Measurements from ENCODE around the gene SERPINH1.

SERPINH1 gene

DNA sequence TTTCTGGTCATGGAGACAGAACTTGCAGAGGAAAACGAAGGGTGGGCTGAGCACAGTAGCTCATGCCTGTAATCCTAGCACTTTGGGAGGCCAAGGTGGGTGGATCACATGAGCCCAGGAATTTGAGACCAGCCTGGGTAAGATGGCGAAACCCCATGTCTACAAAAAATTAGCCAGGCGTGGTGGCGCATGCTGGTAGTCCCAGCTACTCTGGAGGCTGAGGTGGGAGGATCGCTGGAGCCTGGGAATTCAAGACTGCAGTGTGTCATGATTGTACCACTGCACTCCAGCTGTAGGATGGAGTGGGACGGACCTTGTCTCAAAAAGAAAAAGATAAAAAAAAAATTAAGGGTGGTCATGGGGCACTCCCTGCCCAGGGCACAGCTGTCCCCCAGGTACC, 5.9 kb downstream of the SERPINH1 start:
- DNase-seq (ENCODE audit: low read depth), result no peak
- no peak for TF ChIP-seq CTCF (IDR thresholded peaks at IDR 0.05; ENCODE audit: low read depth, low read length, missing control alignments)
- no peak overlapping the region for H3K4me3 ChIP-seq (ENCODE audit: low read depth, low read length)

GRCh38 chr11:75568616-75569219, 6.7 kb downstream of the SERPINH1 start:
- DNase-seq (ENCODE audit: low read depth), result no peak
- no peak for TF ChIP-seq CTCF (IDR thresholded peaks at IDR 0.05; ENCODE audit: low read depth, low read length, missing control alignments)
- H3K4me3 ChIP-seq (ENCODE audit: low read depth, low read length), result no peak overlapping the region

DNA sequence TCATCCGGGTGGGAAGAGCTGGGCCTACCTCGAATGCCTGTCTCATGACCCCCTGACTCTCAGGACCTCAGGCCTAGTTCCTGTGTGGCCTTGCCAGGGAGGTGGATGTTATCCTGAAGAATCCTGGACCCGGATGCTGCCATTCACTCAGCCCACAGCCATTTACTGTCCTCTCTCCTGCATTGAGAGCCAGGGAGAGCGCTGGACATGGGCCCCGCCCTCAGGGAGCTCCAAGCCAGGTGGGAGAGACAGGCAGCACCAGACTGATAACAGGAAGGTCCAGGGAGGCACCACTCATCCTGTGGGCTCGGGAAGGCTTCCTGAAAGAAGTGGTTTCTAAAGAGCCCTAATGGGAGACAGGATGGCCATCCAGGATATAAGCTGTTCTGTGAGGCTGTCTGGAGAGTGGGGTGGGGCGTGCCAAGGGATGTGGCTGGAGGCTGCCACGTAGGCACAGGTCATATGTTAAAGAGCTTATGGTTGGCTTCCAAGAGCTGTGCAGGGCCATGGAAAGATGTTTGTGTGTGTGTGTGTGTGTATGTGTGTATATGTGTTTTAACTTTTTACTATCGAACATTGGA, 8.6 kb downstream of the SERPINH1 start:
- H3K4me3 ChIP-seq (ENCODE audit: low read depth, low read length), result no peak overlapping the region
- TF ChIP-seq CTCF (IDR thresholded peaks at IDR 0.05; ENCODE audit: low read depth, low read length, missing control alignments), result no peak
- no peak for DNase-seq (ENCODE audit: low read depth)

GRCh38 chr11:75571625-75572024, 9.6 kb downstream of the SERPINH1 start:
- no peak for TF ChIP-seq CTCF (IDR thresholded peaks at IDR 0.05; ENCODE audit: low read depth, low read length, missing control alignments)

GRCh38 chr11:75572744-75573143, 10.7 kb downstream of the SERPINH1 start:
- no peak for TF ChIP-seq CTCF (IDR thresholded peaks at IDR 0.05; ENCODE audit: low read depth, low read length, missing control alignments)
- H3K4me3 ChIP-seq (ENCODE audit: low read depth, low read length), result no peak overlapping the region
- no peak for DNase-seq (ENCODE audit: low read depth)

More at GRCh38 chr11:75571625-75572024, 9.6 kb downstream of the SERPINH1 start:
- no peak for DNase-seq (ENCODE audit: low read depth)
- H3K4me3 ChIP-seq (ENCODE audit: low read depth, low read length), result no peak overlapping the region

GRCh38 chr11:75574698-75575602, 12.9 kb downstream of the SERPINH1 start:
- TF ChIP-seq CTCF (IDR thresholded peaks at IDR 0.05; ENCODE audit: low read depth, low read length, missing control alignments), result no peak
- no peak overlapping the region for H3K4me3 ChIP-seq (ENCODE audit: low read depth, low read length)
- DNase-seq (ENCODE audit: low read depth), result no peak
